GM12878 (cell line): ENCODE measurements around the gene HOMER2. TPM values are rescaled to one million over a fixed set of nuclear protein-coding genes. Genes with fewer than 3 reads are reported as not detected.
"Not testable (repeated sequence)": the region's sequence is repeated elsewhere in the genome, so short reads cannot be mapped to it uniquely, and the experiment has no call there.

Experiments
- ATAC-seq: fragments of 200-7000 bp; cut with Tn5 transposase; 3 replicates; pipeline ENCODE4 v1.9.1; 2020; ENCODE audit warnings: mild to moderate bottlenecking, moderate library complexity
- BruUV-seq: library from RNA; stranded (reverse); fragments of 400-500 nt; replicated peaks from 2 replicates; lab custom pipeline; 2021; lab: Mats Ljungman, UMichigan
- CTCF ChIA-PET: fragments of 300-600 bp; sonication (Branson Sonifier 250); formaldehyde crosslinking; extraction: SDS; loops from one replicate; lab custom pipeline; 2021; ENCODE audit warnings: inconsistent platforms; lab: Yijun Ruan, JAX
- POLR2A ChIA-PET: fragments of 350-600 bp; formaldehyde crosslinking; extraction: SDS; loops from one replicate; lab custom pipeline; 2021; ENCODE audit warnings: inconsistent platforms; lab: Charles Lee
- RAD21 ChIA-PET: fragments of 300-600 bp; sonication (Branson Sonifier 250); formaldehyde crosslinking; loops from one replicate; lab custom pipeline; 2023; ENCODE audit warnings: antibody characterized with exemption; ENCODE audit not compliant: unreplicated experiment; lab: Charles Lee
- SMC1A ChIA-PET: fragments of 300-600 bp; sonication (Branson Sonifier 250); formaldehyde crosslinking; loops from one replicate; lab custom pipeline; 2023; ENCODE audit not compliant: unreplicated experiment, uncharacterized antibody; lab: Charles Lee
- DNase-seq: peaks from one replicate; pipeline ENCODE4 v3.0.0-alpha.2; 2011; ENCODE audit warnings: low read depth, low spot score
- FAIRE-seq: peaks from 3 replicates; lab custom pipeline; 2011; peaks lifted over from hg19 to GRCh38; lab: Jason Lieb, UNC
- H2AFZ ChIP-seq: 2 replicates; pipeline ENCODE4 v1.6.0; 2011; ENCODE audit warnings: low read depth, low read length, control low read depth; ENCODE audit not compliant: control insufficient read depth
- H3K27ac ChIP-seq: 2 replicates; pipeline ENCODE4 v1.5.1; 2011; ENCODE audit warnings: control low read depth; ENCODE audit not compliant: control insufficient read depth, insufficient read depth
- H3K27me3 ChIP-seq, 2 experiments: replicated peaks in 1 of 2; 2 replicates each; pipeline versions ENCODE4 v1.6.0 to v1.6.1; 2011; ENCODE audit warnings: low read length in 1 of 2; ENCODE audit not compliant: control insufficient read depth in 2 of 2, insufficient read depth in 2 of 2
- H3K36me3 ChIP-seq, 2 experiments: 2 replicates each; pipeline ENCODE4 v1.5.1; 2011; ENCODE audit warnings: low read length in 1 of 2; ENCODE audit not compliant: control insufficient read depth in 2 of 2, insufficient read depth in 2 of 2
- H3K4me1 ChIP-seq: 2 replicates; pipeline ENCODE4 v1.6.1; 2011; ENCODE audit warnings: mild to moderate bottlenecking, low read length, moderate library complexity, mixed read lengths; ENCODE audit not compliant: control insufficient read depth, insufficient read depth
- H3K4me2 ChIP-seq: 2 replicates; pipeline ENCODE4 v1.6.0; 2011; ENCODE audit warnings: control low read depth; ENCODE audit not compliant: control insufficient read depth, insufficient read depth
- H3K4me3 ChIP-seq: fragments of 200-600 bp; sonication (generic); 2 replicates; pipeline ENCODE4 v1.5.1; 2016
- H3K79me2 ChIP-seq: 2 replicates; pipeline ENCODE4 v1.6.0; 2011; ENCODE audit warnings: low read length; ENCODE audit not compliant: control insufficient read depth, insufficient read depth
- H3K9ac ChIP-seq: 2 replicates; pipeline ENCODE4 v1.8.0; 2011; ENCODE audit warnings: low read length, control low read depth, mixed read lengths; ENCODE audit not compliant: control insufficient read depth, insufficient read depth
- H3K9me3 ChIP-seq: replicated peaks from 3 replicates; pipeline ENCODE4 v1.5.1; 2011; ENCODE audit warnings: mild to moderate bottlenecking, low read length; ENCODE audit not compliant: control insufficient read depth, insufficient read depth
- H4K20me1 ChIP-seq: 2 replicates; pipeline ENCODE4 v1.6.0; 2011; ENCODE audit not compliant: control insufficient read depth, insufficient read depth
- BRCA1 ChIP-seq: IDR thresholded peaks from 2 replicates; pipeline ENCODE4 v1.6.1; 2011; ENCODE audit warnings: low read depth, low read length, improper control_type of control experiment
- RAD51 ChIP-seq: fragments of 450-650 bp; IDR thresholded peaks from 2 replicates; pipeline ENCODE4 v1.6.1; 2016; ENCODE audit warnings: moderate library complexity, mild to moderate bottlenecking, inconsistent platforms
- SUPT20H ChIP-seq: IDR thresholded peaks from 2 replicates; pipeline ENCODE4 v1.6.1; 2011; ENCODE audit warnings: low read depth, mild to moderate bottlenecking, low read length, moderate library complexity, borderline replicate concordance; ENCODE audit not compliant: control insufficient read depth
- WGBS: methylation state at CpG from one replicate; pipeline ENCODE4 v1.1.6; 2016; ENCODE audit warnings: low lambda C conversion rate; ENCODE audit not compliant: insufficient replicate concordance, insufficient coverage; ENCODE audit errors: missing lambda C conversion rate; 5-methylcytosine and 5-hydroxymethylcytosine counted together
- in situ Hi-C: fragments of 300-500 bp; cut with MboI; formaldehyde crosslinking; loops from 9 replicates; pipeline ENCODE4 v1.14.3; 2018; ENCODE audit warnings: mixed read lengths
- intact Hi-C: fragments of 100-400 bp; cut with micrococcal nuclease; formaldehyde crosslinking; loops from one replicate; pipeline ENCODE4 v1.14.2; 2022; ENCODE audit not compliant: unreplicated experiment
- polyA plus RNA-seq, 11 experiments: library from polyadenylated mRNA; depleted of rRNA in 4 of 11; unstranded in 6 of 11; stranded (reverse) in 5 of 11; fragments of >200 nt; fragmentation: Nextera tagmentation in 4 of 11; fragmentation: Illumina TruSeq in 1 of 11; extraction: Ambion mirVana in 4 of 11; extraction: Trizol in 1 of 11; gene quantifications; 1 replicate in 1 of 11; 2 replicates in 10 of 11; pipeline versions ENCODE4 v1.2.1 to v1.2.3, GENCODE V29; 2011 to 2016; ENCODE audit warnings: inconsistent platforms in 2 of 11, missing spikeins in 2 of 11, low read depth in 1 of 11
- total RNA-seq, 4 experiments: library from RNA; depleted of rRNA in 3 of 4; stranded (reverse); fragments of >200 nt in 3 of 4; fragmentation: Illumina TruSeq in 1 of 4; extraction: Trizol in 1 of 4; gene quantifications; 2 replicates each; pipeline versions ENCODE4 v1.2.1 to v1.2.3, GENCODE V29; 2013 to 2021

HOMER2 gene
- total and polyA plus RNA-seq, 10 of the 15 experiments (the other 5 are each of a cell fraction or from before 2014, with no cell fraction given), result 0.60 to 5.0 (median 1.8) TPM

DNA sequence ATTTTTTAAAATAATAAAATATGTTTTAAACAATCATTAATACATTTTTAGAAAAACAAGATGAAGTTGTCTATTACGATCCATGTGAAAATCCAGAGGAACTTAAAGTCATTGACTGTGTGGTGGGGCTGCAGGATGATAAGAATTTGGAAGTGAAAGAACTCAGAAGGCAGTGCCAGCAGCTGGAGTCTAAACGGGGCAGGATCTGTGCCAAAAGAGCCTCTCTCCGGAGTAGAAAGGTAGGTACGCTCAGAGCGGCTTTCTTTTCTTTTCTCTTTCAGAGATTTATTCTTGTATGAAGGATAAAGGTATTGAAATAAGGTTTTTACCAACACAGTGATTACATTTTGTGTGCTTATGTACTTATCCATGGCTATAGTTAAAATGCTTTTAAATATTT is 129.5 kb downstream of the HOMER2 start (continued):
- TF ChIP-seq RAD51 (no peak), BRCA1 (no peak), SUPT20H (no peak)

- POLR2A ChIA-PET, H3K27ac ChIP-seq, SMC1A ChIA-PET, H3K9ac ChIP-seq, in situ Hi-C loops, H3K27me3 ChIP-seq, H4K20me1 ChIP-seq, H3K4me2 ChIP-seq, intact Hi-C loops, H3K4me3 ChIP-seq, H3K4me1 ChIP-seq, H3K79me2 ChIP-seq, FAIRE-seq, CTCF ChIA-PET, ATAC-seq, H3K9me3 ChIP-seq, H2AFZ ChIP-seq, RAD21 ChIA-PET, DNase-seq: not testable (repeated sequence)
- peaks cover 3 to 24% of the 10 kb centered on the region in 2 experiments for H3K36me3 ChIP-seq
- TSS peak; percentile 13 for BruUV-seq
These were observed 130.7 kb downstream of the HOMER2 start for GRCh38 chr15:82821851-82822250.

- FAIRE-seq, H4K20me1 ChIP-seq, in situ Hi-C loops, H3K27me3 ChIP-seq, H3K27ac ChIP-seq, BruUV-seq, SMC1A ChIA-PET, RAD21 ChIA-PET, H2AFZ ChIP-seq, H3K79me2 ChIP-seq, DNase-seq, intact Hi-C loops, H3K4me3 ChIP-seq, CTCF ChIA-PET, H3K9ac ChIP-seq, H3K4me2 ChIP-seq, H3K4me1 ChIP-seq, ATAC-seq, POLR2A ChIA-PET, H3K9me3 ChIP-seq: not testable (repeated sequence)
- 96% methylated on average over 3 of the region's 3 CpGs for WGBS
- H3K36me3 ChIP-seq, result peaks cover 3 to 23% of the 10 kb centered on the region in 2 experiments
These were observed 131.1 kb downstream of the HOMER2 start for GRCh38 chr15:82821396-82821795.
